MM.1S (cell line): ENCODE data around the gene PRKCB.

Experiments
- DNase-seq: peaks from one replicate; pipeline ENCODE4 v3.0.0-alpha.2; 2015
- H2AFZ ChIP-seq: fragments of 300-600 bp; sonication (generic); 2 replicates; pipeline ENCODE4 v1.6.0; 2016; ENCODE audit warnings: antibody characterized with exemption, low read length
- H3F3A ChIP-seq: fragments of 300-600 bp; sonication (generic); 2 replicates; pipeline ENCODE4 v1.6.1; 2016; ENCODE audit warnings: mild to moderate bottlenecking, antibody characterized with exemption, low read length, moderate library complexity, mixed read lengths; ENCODE audit not compliant: insufficient read depth
- H3K27ac ChIP-seq: fragments of 300-600 bp; sonication (generic); 2 replicates; pipeline ENCODE4 v1.5.1; 2016; ENCODE audit warnings: mild to moderate bottlenecking, low read length
- H3K27me3 ChIP-seq: fragments of 300-600 bp; sonication (generic); replicated peaks from 2 replicates; pipeline ENCODE4 v1.6.0; 2016; ENCODE audit warnings: low read length; ENCODE audit not compliant: insufficient read depth
- H3K36me3 ChIP-seq: fragments of 300-600 bp; sonication (generic); replicated peaks from 2 replicates; pipeline ENCODE4 v1.6.1; 2016; ENCODE audit warnings: mild to moderate bottlenecking, low read length, mixed read lengths; ENCODE audit not compliant: insufficient read depth
- H3K4me1 ChIP-seq: fragments of 300-600 bp; sonication (generic); 2 replicates; pipeline ENCODE4 v1.6.1; 2016; ENCODE audit warnings: low read length, mixed read lengths
- H3K4me2 ChIP-seq: fragments of 300-600 bp; sonication (generic); 2 replicates; pipeline ENCODE4 v1.6.0; 2016; ENCODE audit warnings: low read depth, low read length
- H3K4me3 ChIP-seq: fragments of 300-600 bp; sonication (generic); 2 replicates; pipeline ENCODE4 v1.5.1; 2016; ENCODE audit warnings: low read length, mixed read lengths
- H3K79me2 ChIP-seq: fragments of 300-600 bp; sonication (generic); 2 replicates; pipeline ENCODE4 v1.6.1; 2016; ENCODE audit warnings: mixed run types, low read length, mixed read lengths
- H3K9ac ChIP-seq: fragments of 300-600 bp; sonication (generic); 2 replicates; pipeline ENCODE4 v1.6.1; 2016; ENCODE audit warnings: low read length, mixed read lengths
- H3K9me2 ChIP-seq: fragments of 300-600 bp; sonication (generic); replicated peaks from 2 replicates; pipeline ENCODE4 v1.6.1; 2016; ENCODE audit warnings: mild to moderate bottlenecking, low read length, mixed read lengths; ENCODE audit not compliant: insufficient read depth
- H3K9me3 ChIP-seq: fragments of 300-600 bp; sonication (generic); replicated peaks from 2 replicates; pipeline ENCODE4 v1.6.1; 2016; ENCODE audit warnings: mild to moderate bottlenecking, low read length, mixed read lengths; ENCODE audit not compliant: insufficient read depth
- H4K20me1 ChIP-seq: fragments of 300-600 bp; sonication (generic); 2 replicates; pipeline ENCODE4 v1.6.1; 2016; ENCODE audit warnings: mild to moderate bottlenecking, low read length, moderate library complexity, mixed read lengths; ENCODE audit not compliant: insufficient read depth
- CTCF ChIP-seq: fragments of 300-600 bp; sonication (generic); IDR thresholded peaks from 2 replicates; pipeline ENCODE4 v1.5.1; 2016; ENCODE audit warnings: antibody characterized with exemption, low read length, mixed read lengths
- EZH2 ChIP-seq: fragments of 300-600 bp; sonication (generic); optimal IDR thresholded peaks from 2 replicates; pipeline ENCODE3; 2017; ENCODE audit warnings: low read depth, mild to moderate bottlenecking, antibody characterized with exemption, low read length, mixed read lengths
- EZH2phosphoT487 ChIP-seq: fragments of 300-600 bp; sonication (generic); IDR thresholded peaks from 2 replicates; pipeline ENCODE4 v1.6.1; 2018; ENCODE audit warnings: antibody characterized with exemption, low read length

The PRKCB gene

DNA sequence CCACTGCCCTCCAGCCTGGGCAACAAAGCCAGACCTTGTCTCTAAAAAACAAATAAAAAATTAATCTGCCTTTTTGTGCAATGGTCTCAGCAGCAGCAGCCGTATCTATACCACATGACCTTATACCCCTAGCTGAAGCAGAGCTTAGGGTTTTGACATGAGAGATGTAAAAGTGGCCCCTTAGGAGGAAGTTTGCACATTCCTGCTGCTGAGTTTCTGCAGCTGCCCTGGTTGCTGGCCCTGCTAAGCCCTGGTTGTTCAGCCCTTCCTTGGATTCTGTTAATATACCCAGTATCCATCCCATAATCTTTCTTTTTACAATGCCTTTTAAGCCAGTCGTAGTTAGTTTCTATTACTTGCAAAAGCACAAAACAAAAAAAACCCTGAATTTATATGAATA lies 33.0 kb upstream of the PRKCB start:
- DNase-seq: no peak
- H3K79me2 ChIP-seq: no peaks in the 10 kb centered on the region
- H4K20me1 ChIP-seq: no peaks in the 10 kb centered on the region
- no peak overlapping the region for H3K9ac ChIP-seq
- H3K27me3 ChIP-seq: no peaks in the 10 kb centered on the region
- H3K9me3 ChIP-seq: no peaks in the 10 kb centered on the region
- no peak overlapping the region for H2AFZ ChIP-seq
- H3K4me2 ChIP-seq: no peak overlapping the region
- H3K4me3 ChIP-seq: no peak overlapping the region
- H3K36me3 ChIP-seq: no peaks in the 10 kb centered on the region
- H3K9me2 ChIP-seq: no peaks in the 10 kb centered on the region
- H3F3A ChIP-seq: no peaks in the 10 kb centered on the region
- no peak overlapping the region for H3K27ac ChIP-seq
- no peak for TF ChIP-seq EZH2
- TF ChIP-seq EZH2phosphoT487: no peak
- no peak for TF ChIP-seq CTCF
- no peaks in the 10 kb centered on the region; the same call in 1 of the 2 replicates for H3K4me1 ChIP-seq

DNA sequence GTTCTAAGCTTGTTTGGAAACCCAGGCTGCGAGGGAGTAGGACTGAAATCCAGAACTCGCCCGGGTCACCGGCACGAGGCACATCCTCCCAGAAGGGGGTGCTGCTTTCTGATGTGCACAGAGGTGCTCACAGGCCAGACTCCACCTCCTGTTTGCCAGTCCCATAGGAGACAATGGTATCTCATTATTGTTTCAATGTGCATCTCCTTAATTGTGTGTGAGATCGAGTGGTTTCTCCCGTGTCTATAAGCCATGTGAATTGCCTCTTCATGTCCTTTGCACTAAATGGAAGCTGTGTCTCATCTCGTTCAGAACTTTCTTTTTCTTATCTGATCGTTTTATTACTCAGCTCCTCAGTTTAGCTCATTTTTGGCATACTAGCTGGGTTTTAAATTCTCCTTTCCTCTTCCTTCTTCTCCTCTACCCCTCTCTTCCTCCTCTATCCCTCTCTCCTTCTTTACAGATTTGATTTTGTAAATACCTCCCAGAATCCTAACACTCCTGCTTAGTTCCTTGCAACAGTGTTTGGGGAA lies 32.1 kb upstream of the PRKCB start:
- no peaks in the 10 kb centered on the region for H3K27me3 ChIP-seq
- peak; percentile 72 for DNase-seq

GRCh38 chr16:23807028-23807427 lies 28.8 kb upstream of the PRKCB start:
- no peak overlapping the region for H3K4me3 ChIP-seq
- no peak for TF ChIP-seq EZH2
- no peak for TF ChIP-seq EZH2phosphoT487
- no peak for TF ChIP-seq CTCF
- no peaks in the 10 kb centered on the region for H3K36me3 ChIP-seq
- H3K27me3 ChIP-seq: no peaks in the 10 kb centered on the region
- H2AFZ ChIP-seq: no peak overlapping the region
- H3K27ac ChIP-seq: no peak overlapping the region
- no peaks in the 10 kb centered on the region for H3F3A ChIP-seq
- H3K9me2 ChIP-seq: no peaks in the 10 kb centered on the region
- no peaks in the 10 kb centered on the region for H4K20me1 ChIP-seq
- H3K9me3 ChIP-seq: no peaks in the 10 kb centered on the region
- no peak overlapping the region for H3K9ac ChIP-seq
- no peak for DNase-seq
- no peak overlapping the region for H3K4me2 ChIP-seq
- H3K79me2 ChIP-seq: no peaks in the 10 kb centered on the region
- no peaks in the 10 kb centered on the region; the same call in 1 of the 2 replicates for H3K4me1 ChIP-seq

More for the DNA sequence above, 32.1 kb upstream of the PRKCB start:
- no peak overlapping the region for H2AFZ ChIP-seq
- no peaks in the 10 kb centered on the region; the same call in 1 of the 2 replicates for H3K4me1 ChIP-seq
- no peak for TF ChIP-seq EZH2phosphoT487
- no peak for TF ChIP-seq EZH2
- peak; percentile 79 for TF ChIP-seq CTCF
- H3K79me2 ChIP-seq: no peaks in the 10 kb centered on the region
- no peaks in the 10 kb centered on the region for H3K36me3 ChIP-seq
- no peaks in the 10 kb centered on the region for H3F3A ChIP-seq
- no peaks in the 10 kb centered on the region for H4K20me1 ChIP-seq
- H3K4me3 ChIP-seq: no peak overlapping the region
- H3K27ac ChIP-seq: no peak overlapping the region
- H3K9me2 ChIP-seq: no peaks in the 10 kb centered on the region
- no peaks in the 10 kb centered on the region for H3K9me3 ChIP-seq
- H3K4me2 ChIP-seq: no peak overlapping the region
- no peak overlapping the region for H3K9ac ChIP-seq
